Measurements from ENCODE around the gene TMPRSS6. TPM values are rescaled to one million over a fixed set of nuclear protein-coding genes. Genes with fewer than 3 reads are reported as not detected.

TMPRSS6 gene
- total and polyA plus RNA-seq, 2 donors (not counting 1 experiment from before 2014, with no cell fraction given), result 0.03 TPM; not detected in 1

GRCh38 chr22:37156686-37157435 is 47.3 kb upstream of the TMPRSS6 start:
- intact Hi-C loops (cut with micrococcal nuclease), result no loop called here
- peaks cover 2% of the 10 kb centered on the region for H3K4me1 Mint-ChIP-seq
- H3K4me3 Mint-ChIP-seq, result no peak overlapping the region
- CTCF ChIA-PET, result interaction anchor here (0.6 to 1.9 kb wide), 4 partner anchors 8 to 104 kb away, joined by 3 to 8 read pairs (median 4); no protein-coding TSS in a partner anchor
- Histone ChIP-seq H3K4me3 (ENCODE audit: control extremely low read depth in 1 of 5, extremely low read depth in 1 of 5, insufficient read depth in 1 of 5, low read depth in 2 of 5, low read length in 4 of 5) (no peak overlapping the region), H3K79me2 (ENCODE audit: control insufficient read depth, insufficient read depth, low read length) (no peaks in the 10 kb centered on the region), H2AFZ (ENCODE audit: insufficient read depth, low read depth, low read length, poor library complexity, severe bottlenecking) (no peak overlapping the region), H3K4me2 (replicated peaks; ENCODE audit: low read depth, low read length, poor library complexity, severe bottlenecking) (no peak overlapping the region), H3K4me1 (ENCODE audit: control insufficient read depth in 2 of 2, insufficient read depth in 2 of 2, low read length in 2 of 2) (peaks cover 0 to 4% of the 10 kb centered on the region in 2 donors), H3K9ac (ENCODE audit: low read length) (no peak overlapping the region), H3K27ac (ENCODE audit: low read length in 2 of 2) (no peak overlapping the region), H3K27me3 (replicated peaks in 1 of 4; ENCODE audit: control extremely low read depth in 1 of 4, control insufficient read depth in 3 of 4, insufficient read depth in 4 of 4, low read length in 3 of 4) (no peaks in the 10 kb centered on the region), H4K20me1 (ENCODE audit: control insufficient read depth, insufficient read depth, low read length, poor library complexity, severe bottlenecking) (no peaks in the 10 kb centered on the region), H3K36me3 (replicated peaks in 1 of 2; ENCODE audit: control extremely low read depth in 1 of 2, control insufficient read depth in 1 of 2, extremely low read depth in 1 of 2, insufficient read depth in 2 of 2, low read length in 1 of 2) (no peaks in the 10 kb centered on the region), H3K9me3 (ENCODE audit: control extremely low read depth in 1 of 3, control insufficient read depth in 2 of 3, insufficient read depth in 1 of 3, low read length in 2 of 3) (peaks cover 0 to 13% (median 6%) of the 10 kb centered on the region in 3 donors)
- WGBS (ENCODE audit: insufficient coverage), result 72% methylated on average over 11 of the region's 13 CpGs
- no peak overlapping the region for H3K27ac Mint-ChIP-seq
- TF ChIP-seq CTCF (IDR thresholded peaks at IDR 0.05) (no peak), EZH2 (IDR thresholded peaks at IDR 0.05; ENCODE audit: borderline replicate concordance, insufficient read depth, low read depth, low read length, poor library complexity, severe bottlenecking) (no peak)
- POLR2A ChIA-PET, result no interaction called here
- peaks cover 8% of the 10 kb centered on the region for H3K27me3 Mint-ChIP-seq
- H3K9me3 Mint-ChIP-seq (ENCODE audit: insufficient read depth), result no peaks in the 10 kb centered on the region
- DNase-seq (no peak), ATAC-seq (ENCODE audit: low read depth) (no peak)

DNA sequence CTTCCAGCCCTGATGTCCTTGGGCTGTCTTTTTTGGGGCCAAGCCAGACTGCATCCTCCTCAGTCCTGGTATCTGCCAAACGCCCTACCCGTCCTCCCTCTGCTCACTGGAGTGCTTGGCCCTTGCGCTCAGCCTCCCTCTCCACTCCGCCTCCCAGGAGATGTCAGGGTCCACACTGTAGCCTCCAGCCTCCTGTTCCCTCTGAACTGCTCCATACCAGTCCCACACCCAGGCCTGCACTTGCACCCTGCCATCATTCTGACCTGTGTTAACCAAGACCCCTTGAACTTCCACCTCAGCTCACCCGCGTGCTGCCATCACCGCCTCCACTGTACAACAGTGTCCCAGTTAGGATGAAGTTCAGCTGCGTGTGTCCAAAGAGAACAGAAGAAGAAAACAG is 46.5 kb upstream of the TMPRSS6 start:
- no peak overlapping the region for H2AFZ ChIP-seq (ENCODE audit: insufficient read depth, low read depth, low read length, poor library complexity, severe bottlenecking)
- Mint-ChIP-seq H3K27ac (no peak overlapping the region), H3K4me3 (no peak overlapping the region), H3K27me3 (peaks cover 8% of the 10 kb centered on the region), H3K9me3 (ENCODE audit: insufficient read depth) (no peaks in the 10 kb centered on the region), H3K4me1 (peaks cover 1% of the 10 kb centered on the region)
- peaks cover 0 to 4% (median 0%) of the 10 kb centered on the region in 3 donors for H3K9me3 ChIP-seq (ENCODE audit: control extremely low read depth in 1 of 3, control insufficient read depth in 2 of 3, insufficient read depth in 1 of 3, low read length in 2 of 3)
- H3K79me2 ChIP-seq (ENCODE audit: control insufficient read depth, insufficient read depth, low read length), result no peaks in the 10 kb centered on the region
- H3K9ac ChIP-seq (ENCODE audit: low read length), result no peak overlapping the region
- no peak for ATAC-seq (ENCODE audit: low read depth)
- H3K36me3 ChIP-seq (replicated peaks in 1 of 2; ENCODE audit: control extremely low read depth in 1 of 2, control insufficient read depth in 1 of 2, extremely low read depth in 1 of 2, insufficient read depth in 2 of 2, low read length in 1 of 2), result no peaks in the 10 kb centered on the region
- H3K4me3 ChIP-seq (ENCODE audit: control extremely low read depth in 1 of 5, extremely low read depth in 1 of 5, insufficient read depth in 1 of 5, low read depth in 2 of 5, low read length in 4 of 5), result no peak overlapping the region
- CTCF ChIA-PET, result interaction anchor here (0.6 to 1.9 kb wide), 2 partner anchors 9 to 32 kb away, joined by 3 to 8 read pairs; no protein-coding TSS in a partner anchor
- no peak for DNase-seq
- no peaks in the 10 kb centered on the region for H4K20me1 ChIP-seq (ENCODE audit: control insufficient read depth, insufficient read depth, low read length, poor library complexity, severe bottlenecking)
- 100% methylated on average over 4 of the region's 8 CpGs for WGBS (ENCODE audit: insufficient coverage)
- POLR2A ChIA-PET, result no interaction called here
- no peak overlapping the region for H3K27ac ChIP-seq (ENCODE audit: low read length in 2 of 2)
- intact Hi-C loops (cut with micrococcal nuclease), result no loop called here
- TF ChIP-seq EZH2 (IDR thresholded peaks at IDR 0.05; ENCODE audit: borderline replicate concordance, insufficient read depth, low read depth, low read length, poor library complexity, severe bottlenecking) (no peak), CTCF (IDR thresholded peaks at IDR 0.05) (no peak)
- H3K27me3 ChIP-seq (replicated peaks in 1 of 4; ENCODE audit: control extremely low read depth in 1 of 4, control insufficient read depth in 3 of 4, insufficient read depth in 4 of 4, low read length in 3 of 4), result no peaks in the 10 kb centered on the region
- H3K4me1 ChIP-seq (ENCODE audit: control insufficient read depth in 2 of 2, insufficient read depth in 2 of 2, low read length in 2 of 2), result no peaks in the 10 kb centered on the region
- H3K4me2 ChIP-seq (replicated peaks; ENCODE audit: low read depth, low read length, poor library complexity, severe bottlenecking), result no peak overlapping the region
